Nephron progenitor cell (in vitro differentiated cells): ENCODE data around the gene FUT4.
"Not testable (repeated sequence)": the region's sequence is repeated elsewhere in the genome, so short reads cannot be mapped to it uniquely, and the experiment has no call there.

Experiments
- DNase-seq: peaks from one replicate; pipeline ENCODE4 v3.0.0; 2021
- H3K27ac Mint-ChIP-seq: 2 replicates; pipeline ENCODE4 v1.8.0; 2021; ENCODE audit warnings: mild to moderate bottlenecking, moderate library complexity, mixed read lengths
- H3K27me3 Mint-ChIP-seq: 2 replicates; pipeline ENCODE4 v1.8.0; 2021; ENCODE audit warnings: mild to moderate bottlenecking, low read depth, mixed read lengths; ENCODE audit not compliant: poor library complexity
- H3K36me3 Mint-ChIP-seq: 2 replicates; pipeline ENCODE4 v1.8.0; 2021; ENCODE audit warnings: low read depth, mixed read lengths
- H3K4me1 Mint-ChIP-seq: 2 replicates; pipeline ENCODE4 v1.8.0; 2021; ENCODE audit warnings: mixed read lengths
- H3K4me3 Mint-ChIP-seq: 2 replicates; pipeline ENCODE4 v1.8.0; 2021; ENCODE audit warnings: mild to moderate bottlenecking, moderate library complexity, mixed read lengths
- H3K9me3 Mint-ChIP-seq: 2 replicates; pipeline ENCODE4 v1.8.0; 2021; ENCODE audit warnings: mild to moderate bottlenecking, moderate library complexity, mixed read lengths
- TF ChIP-seq, protein P1 (sequence below): fragments of 200-600 bp; sonication (generic); IDR thresholded peaks from 2 replicates; pipeline ENCODE4 v1.5.0; 2021; ENCODE audit warnings: antibody characterized with exemption

FUT4 gene

DNA sequence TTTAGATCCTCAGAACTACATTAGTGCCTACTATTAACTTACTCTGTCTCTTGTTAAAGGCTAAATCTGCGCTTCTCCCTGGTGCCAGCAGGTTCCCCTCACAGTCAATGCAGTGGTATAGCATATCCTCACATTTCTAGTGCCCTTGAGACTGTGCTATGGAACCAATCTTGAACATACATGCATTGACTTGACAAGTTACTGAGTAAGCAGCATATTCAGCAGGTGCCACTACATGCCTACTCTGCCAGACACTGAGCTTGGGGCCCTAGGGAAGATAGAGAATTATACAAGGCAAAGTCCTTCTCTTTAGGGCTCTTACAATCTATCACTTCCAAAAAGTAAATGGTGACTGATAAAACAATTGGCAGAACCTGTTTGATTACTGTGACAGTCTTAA lies 3.2 kb downstream of the FUT4 start:
- H3K27ac Mint-ChIP-seq, result no peak overlapping the region
- peaks cover 20% of the 10 kb centered on the region for H3K27me3 Mint-ChIP-seq
- no peak overlapping the region for H3K4me3 Mint-ChIP-seq
- peaks cover 26% of the 10 kb centered on the region for H3K4me1 Mint-ChIP-seq
- TF ChIP-seq, protein P1, sequence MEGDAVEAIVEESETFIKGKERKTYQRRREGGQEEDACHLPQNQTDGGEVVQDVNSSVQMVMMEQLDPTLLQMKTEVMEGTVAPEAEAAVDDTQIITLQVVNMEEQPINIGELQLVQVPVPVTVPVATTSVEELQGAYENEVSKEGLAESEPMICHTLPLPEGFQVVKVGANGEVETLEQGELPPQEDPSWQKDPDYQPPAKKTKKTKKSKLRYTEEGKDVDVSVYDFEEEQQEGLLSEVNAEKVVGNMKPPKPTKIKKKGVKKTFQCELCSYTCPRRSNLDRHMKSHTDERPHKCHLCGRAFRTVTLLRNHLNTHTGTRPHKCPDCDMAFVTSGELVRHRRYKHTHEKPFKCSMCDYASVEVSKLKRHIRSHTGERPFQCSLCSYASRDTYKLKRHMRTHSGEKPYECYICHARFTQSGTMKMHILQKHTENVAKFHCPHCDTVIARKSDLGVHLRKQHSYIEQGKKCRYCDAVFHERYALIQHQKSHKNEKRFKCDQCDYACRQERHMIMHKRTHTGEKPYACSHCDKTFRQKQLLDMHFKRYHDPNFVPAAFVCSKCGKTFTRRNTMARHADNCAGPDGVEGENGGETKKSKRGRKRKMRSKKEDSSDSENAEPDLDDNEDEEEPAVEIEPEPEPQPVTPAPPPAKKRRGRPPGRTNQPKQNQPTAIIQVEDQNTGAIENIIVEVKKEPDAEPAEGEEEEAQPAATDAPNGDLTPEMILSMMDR, result no peak
- peaks cover 9% of the 10 kb centered on the region for H3K36me3 Mint-ChIP-seq
- DNase-seq, result no peak
- H3K9me3 Mint-ChIP-seq, result no peaks in the 10 kb centered on the region

DNA sequence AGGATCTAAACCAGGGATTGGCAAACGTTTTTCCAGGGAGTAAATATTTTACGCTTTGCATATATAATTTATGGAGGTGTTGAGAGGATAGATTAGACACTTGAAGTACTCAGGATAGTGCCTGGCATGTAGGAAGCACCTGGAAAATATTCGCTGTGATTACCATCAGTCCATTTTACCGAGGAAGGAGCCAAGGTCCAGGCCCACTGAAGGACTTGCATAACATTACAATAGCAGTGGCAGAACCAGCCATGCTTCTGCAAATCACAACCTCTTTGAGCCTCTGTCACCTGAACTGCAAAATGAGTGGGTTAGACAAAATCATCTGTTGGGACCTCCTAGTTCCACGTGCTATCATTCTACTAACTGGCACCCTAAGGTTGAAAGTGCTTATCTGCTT lies 5.4 kb downstream of the FUT4 start:
- TF ChIP-seq, protein P1, result no peak
- DNase-seq, result no peak
- peaks cover 18% of the 10 kb centered on the region for H3K27me3 Mint-ChIP-seq
- H3K4me1 Mint-ChIP-seq, result peaks cover 15% of the 10 kb centered on the region
- no peak overlapping the region for H3K27ac Mint-ChIP-seq
- H3K9me3 Mint-ChIP-seq, result no peaks in the 10 kb centered on the region
- H3K36me3 Mint-ChIP-seq, result peaks cover 9% of the 10 kb centered on the region
- H3K4me3 Mint-ChIP-seq, result no peak overlapping the region

DNA sequence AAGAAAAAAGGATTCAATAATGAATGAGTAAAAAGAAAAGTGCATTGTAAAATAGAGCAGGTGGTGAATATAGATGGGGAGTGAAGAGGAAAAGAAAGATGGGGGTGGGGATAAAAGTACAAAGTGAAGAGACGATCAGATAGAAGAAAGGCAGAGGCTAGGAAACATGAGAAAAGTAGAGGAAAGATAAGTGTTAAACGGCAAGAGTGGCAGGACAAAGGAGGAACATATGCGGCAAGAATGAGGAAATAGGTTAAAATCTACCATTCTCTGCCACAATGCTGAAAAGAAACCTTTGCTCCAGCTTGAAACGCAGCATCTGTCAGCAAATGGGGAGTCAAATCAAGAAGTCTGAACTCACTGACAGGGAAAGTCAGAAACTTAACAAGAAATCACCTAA lies 6.8 kb downstream of the FUT4 start:
- peaks cover 15% of the 10 kb centered on the region for H3K4me1 Mint-ChIP-seq
- TF ChIP-seq, protein P1, result no peak
- peaks cover 7% of the 10 kb centered on the region for H3K36me3 Mint-ChIP-seq
- no peak overlapping the region for H3K4me3 Mint-ChIP-seq
- no peak for DNase-seq
- no peaks in the 10 kb centered on the region for H3K9me3 Mint-ChIP-seq
- peaks cover 14% of the 10 kb centered on the region for H3K27me3 Mint-ChIP-seq
- no peak overlapping the region for H3K27ac Mint-ChIP-seq

DNA sequence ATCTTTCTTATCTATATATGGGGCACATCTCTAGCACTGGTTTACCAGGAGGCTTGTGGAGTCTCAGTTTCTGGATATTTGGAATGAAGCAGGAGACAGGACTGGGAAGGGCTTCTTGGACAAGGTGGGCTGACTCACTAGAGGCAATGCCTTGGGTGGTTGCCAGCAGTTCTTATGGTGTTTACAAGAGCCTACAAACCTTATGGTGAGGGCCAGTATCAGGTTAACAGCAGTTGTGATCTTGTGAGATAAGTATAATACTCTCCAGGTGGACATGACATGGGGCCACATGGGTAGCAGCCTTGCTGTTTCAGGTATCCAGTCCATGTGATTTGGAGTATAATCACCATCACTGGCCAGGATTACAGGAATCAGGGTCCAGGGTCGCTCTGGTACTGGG lies 10.2 kb downstream of the FUT4 start:
- Mint-ChIP-seq H3K4me1 (no peaks in the 10 kb centered on the region), H3K27ac (no peak overlapping the region), H3K36me3 (no peaks in the 10 kb centered on the region), H3K9me3 (no peaks in the 10 kb centered on the region), H3K4me3 (no peak overlapping the region), H3K27me3 (peaks cover 3% of the 10 kb centered on the region)
- TF ChIP-seq, protein P1, result no peak
- DNase-seq, result no peak

DNA sequence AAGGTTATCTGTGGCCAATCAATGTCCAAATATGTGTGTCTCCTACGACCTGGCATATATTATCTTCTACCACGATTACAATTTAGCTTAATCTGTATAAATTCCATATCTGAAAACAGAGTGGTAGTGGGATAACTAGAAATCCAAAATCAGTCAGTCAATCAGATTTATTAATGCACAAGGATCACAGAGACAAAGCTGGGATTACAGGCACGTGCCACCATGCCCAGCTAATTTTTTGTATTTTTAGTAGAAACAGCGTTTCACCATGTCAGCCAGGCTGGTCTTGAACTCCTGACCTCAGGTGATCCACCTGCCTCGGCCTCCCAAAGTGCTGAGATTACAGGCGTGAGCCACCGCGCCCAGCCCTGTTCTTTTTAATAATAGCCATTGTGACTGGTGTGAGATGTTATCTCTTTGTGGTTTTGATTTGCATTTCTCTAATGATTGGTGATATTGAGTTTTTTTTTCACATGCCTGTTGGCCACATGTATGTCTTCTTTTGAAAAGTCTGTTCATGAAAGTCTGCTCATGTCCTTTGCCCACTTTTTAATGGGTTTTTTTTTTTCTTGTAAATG lies 12.1 kb downstream of the FUT4 start:
- not testable (repeated sequence) for H3K27me3 Mint-ChIP-seq, H3K36me3 Mint-ChIP-seq, H3K4me1 Mint-ChIP-seq, H3K4me3 Mint-ChIP-seq, H3K27ac Mint-ChIP-seq, H3K9me3 Mint-ChIP-seq, DNase-seq

DNA sequence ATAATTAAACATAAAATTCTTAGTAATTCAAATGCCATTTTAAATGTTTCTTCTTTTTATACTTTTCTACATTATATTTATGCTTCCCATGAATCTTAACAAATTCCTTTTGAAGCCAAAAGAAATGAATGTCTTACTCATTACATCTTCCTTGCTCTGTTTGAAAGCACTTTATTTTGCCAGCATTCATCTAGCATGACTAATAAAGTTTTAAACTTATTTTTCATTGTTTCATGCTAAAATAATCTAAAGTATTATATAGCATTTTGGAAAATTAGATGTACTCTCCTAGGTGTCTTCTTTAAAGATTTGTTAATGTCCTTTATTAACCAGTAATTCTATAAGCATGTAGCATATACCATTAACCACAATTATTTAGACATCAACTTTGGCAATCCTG lies 13.7 kb downstream of the FUT4 start:
- H3K4me1 Mint-ChIP-seq, result no peaks in the 10 kb centered on the region
- no peaks in the 10 kb centered on the region for H3K9me3 Mint-ChIP-seq
- no peak overlapping the region for H3K27ac Mint-ChIP-seq
- TF ChIP-seq, protein P1, result no peak
- H3K36me3 Mint-ChIP-seq, result no peaks in the 10 kb centered on the region
- DNase-seq, result no peak
- no peak overlapping the region for H3K4me3 Mint-ChIP-seq
- peaks cover 5% of the 10 kb centered on the region for H3K27me3 Mint-ChIP-seq
